NB4 (cell line): Measurements from ENCODE around the gene QARS1.

ENCODE experiments used
- CTCF ChIP-seq: IDR thresholded peaks from one replicate; pipeline ENCODE4 v1.5.1; 2012; ENCODE audit warnings: low read depth, low read length
- MAX ChIP-seq: IDR thresholded peaks from 2 replicates; pipeline ENCODE4 v1.6.1; 2011; ENCODE audit warnings: low read depth, low read length
- MYC ChIP-seq: IDR thresholded peaks from 2 replicates; pipeline ENCODE4 v1.6.1; 2011; ENCODE audit warnings: low read depth, low read length
- POLR2A ChIP-seq: IDR thresholded peaks from 2 replicates; pipeline ENCODE4 v1.6.1; 2011; ENCODE audit warnings: mild to moderate bottlenecking; ENCODE audit not compliant: insufficient read length; ENCODE audit errors: extremely low read depth

- TF ChIP-seq CTCF (no peak), MYC (no peak), POLR2A (no peak), MAX (no peak)
Observed at GRCh38 chr3:49122022-49122421, 17.5 kb upstream of the QARS1 start.
